Tibial artery (tissue), 4 donors: ENCODE measurements around the gene UNC13D.

Source experiments
- DNase-seq, 2 donors: peaks; one replicate each; pipeline ENCODE4 v3.0.0-alpha.2; 2019
- H3K27ac ChIP-seq, 2 donors: fragments of 200-600 bp; sonication (generic) in 1 of 2; 1 replicate in 1 of 2; 2 replicates in 1 of 2; pipeline ENCODE4 v1.5.1; 2018 to 2019; ENCODE audit warnings: mild to moderate bottlenecking in 1 of 2
- H3K27me3 ChIP-seq, 2 donors: fragments of 200-600 bp; sonication (generic) in 1 of 2; one replicate each; pipeline versions ENCODE4 v1.5.1 to v1.6.0; 2016 to 2019
- H3K36me3 ChIP-seq, 3 donors: fragments of 200-600 bp; sonication (generic) in 2 of 3; one replicate each; pipeline ENCODE4 v1.5.1; 2016 to 2019; ENCODE audit warnings: mild to moderate bottlenecking in 2 of 3
- H3K4me1 ChIP-seq, 4 donors: fragments of 200-600 bp; sonication (generic) in 2 of 4; 1 replicate in 3 of 4; 2 replicates in 1 of 4; pipeline ENCODE4 v1.5.1; 2016 to 2019
- H3K4me3 ChIP-seq, 2 donors: fragments of 200-600 bp; sonication (generic) in 1 of 2; 1 replicate in 1 of 2; 2 replicates in 1 of 2; pipeline ENCODE4 v1.5.1; 2018 to 2019; ENCODE audit warnings: mild to moderate bottlenecking in 2 of 2
- H3K9me3 ChIP-seq, 3 donors: fragments of 200-600 bp; sonication (generic) in 1 of 3; one replicate each; pipeline ENCODE4 v1.5.1; 2016 to 2019
- intact Hi-C: fragments of 100-400 bp; cut with DNase I; formaldehyde crosslinking; loops from one replicate; pipeline ENCODE4 v1.15.0; 2023; ENCODE audit warnings: low total_unique reads
- TF ChIP-seq, protein P1 (sequence below), 2 experiments: fragments of 200-600 bp in 1 of 2; fragments of 450-650 bp in 1 of 2; IDR thresholded peaks; one replicate each; pipeline ENCODE4 v1.5.1; 2017 to 2019; ENCODE audit warnings: antibody characterized with exemption in 2 of 2, mild to moderate bottlenecking in 1 of 2, moderate library complexity in 1 of 2

Gene UNC13D

DNA sequence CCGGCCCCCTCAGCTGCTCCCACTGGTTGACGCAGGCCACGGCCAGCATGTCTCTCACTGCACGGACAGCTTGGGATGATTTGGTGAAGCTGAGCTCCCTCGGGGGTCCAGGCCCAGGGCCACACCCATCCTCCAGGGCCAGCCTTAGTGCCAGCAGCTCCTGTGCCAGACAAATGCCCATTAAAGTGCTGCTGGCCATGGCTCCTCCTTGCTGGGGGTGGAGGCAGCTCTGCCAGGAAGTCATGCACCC, 31.7 kb upstream of the UNC13D start:
- peak; percentile 49 to 91 for DNase-seq
- intact Hi-C loops: no loop called here
- peak overlapping the region; percentile 87 to 97 for H3K27ac ChIP-seq
- no peaks in the 10 kb centered on the region for H3K9me3 ChIP-seq
- TF ChIP-seq, protein P1, sequence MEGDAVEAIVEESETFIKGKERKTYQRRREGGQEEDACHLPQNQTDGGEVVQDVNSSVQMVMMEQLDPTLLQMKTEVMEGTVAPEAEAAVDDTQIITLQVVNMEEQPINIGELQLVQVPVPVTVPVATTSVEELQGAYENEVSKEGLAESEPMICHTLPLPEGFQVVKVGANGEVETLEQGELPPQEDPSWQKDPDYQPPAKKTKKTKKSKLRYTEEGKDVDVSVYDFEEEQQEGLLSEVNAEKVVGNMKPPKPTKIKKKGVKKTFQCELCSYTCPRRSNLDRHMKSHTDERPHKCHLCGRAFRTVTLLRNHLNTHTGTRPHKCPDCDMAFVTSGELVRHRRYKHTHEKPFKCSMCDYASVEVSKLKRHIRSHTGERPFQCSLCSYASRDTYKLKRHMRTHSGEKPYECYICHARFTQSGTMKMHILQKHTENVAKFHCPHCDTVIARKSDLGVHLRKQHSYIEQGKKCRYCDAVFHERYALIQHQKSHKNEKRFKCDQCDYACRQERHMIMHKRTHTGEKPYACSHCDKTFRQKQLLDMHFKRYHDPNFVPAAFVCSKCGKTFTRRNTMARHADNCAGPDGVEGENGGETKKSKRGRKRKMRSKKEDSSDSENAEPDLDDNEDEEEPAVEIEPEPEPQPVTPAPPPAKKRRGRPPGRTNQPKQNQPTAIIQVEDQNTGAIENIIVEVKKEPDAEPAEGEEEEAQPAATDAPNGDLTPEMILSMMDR (IDR thresholded peaks at IDR 0.05): no peak
- peaks cover 17 to 68% (median 60%) of the 10 kb centered on the region in 4 donors for H3K4me1 ChIP-seq
- no peaks in the 10 kb centered on the region for H3K27me3 ChIP-seq
- peaks cover 9 to 25% (median 21%) of the 10 kb centered on the region in 3 donors for H3K36me3 ChIP-seq
- H3K4me3 ChIP-seq: peak overlapping the region; percentile 64 to 79

DNA sequence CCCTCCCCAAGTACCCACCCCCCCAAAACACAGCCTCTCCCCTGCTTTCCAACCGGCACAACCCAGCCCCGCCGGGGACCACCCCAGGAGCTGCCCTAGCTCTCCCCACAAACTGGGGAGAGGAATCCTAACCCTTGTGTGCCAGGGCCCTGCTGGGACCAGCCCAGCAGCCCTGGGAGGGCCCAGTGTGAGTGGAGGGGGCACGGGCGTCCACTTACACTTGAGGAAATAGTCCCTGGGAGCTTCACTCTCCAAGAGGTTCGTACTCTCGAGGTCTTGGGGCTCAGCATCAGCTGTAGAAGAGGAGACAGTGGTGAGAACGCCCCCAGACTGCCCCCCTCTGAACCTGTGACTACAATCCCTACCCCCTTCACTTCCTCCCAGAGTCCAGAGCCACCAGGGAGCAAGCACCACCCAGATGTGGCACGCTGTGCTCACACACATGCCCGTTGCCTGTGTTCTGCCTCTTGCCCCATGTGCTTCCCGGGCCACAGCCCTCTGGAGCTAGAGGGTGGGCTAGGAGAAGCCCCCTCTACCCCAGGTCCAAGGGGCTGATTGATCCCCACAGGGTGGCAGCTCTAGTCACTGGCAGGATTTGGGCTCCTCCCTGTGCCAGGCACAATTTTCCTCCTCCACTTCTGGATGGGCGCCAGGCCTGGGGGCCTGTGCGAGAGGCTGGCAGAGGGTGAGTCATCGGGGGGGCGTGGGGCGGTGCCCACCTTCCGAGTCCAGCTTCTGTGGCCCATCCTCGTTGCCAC, 31.2 kb upstream of the UNC13D start:
- H3K4me3 ChIP-seq: peak overlapping the region; percentile 64 to 79
- TF ChIP-seq, protein P1 (IDR thresholded peaks at IDR 0.05): no peak
- H3K36me3 ChIP-seq: peaks cover 9 to 25% (median 21%) of the 10 kb centered on the region in 3 donors
- H3K4me1 ChIP-seq: peaks cover 17 to 73% (median 64%) of the 10 kb centered on the region in 4 donors
- intact Hi-C loops: no loop called here
- peak overlapping the region; percentile 87 to 97 for H3K27ac ChIP-seq
- no peaks in the 10 kb centered on the region for H3K27me3 ChIP-seq
- no peaks in the 10 kb centered on the region for H3K9me3 ChIP-seq
- peak in 1 of 2 donors; percentile 68 for DNase-seq

DNA sequence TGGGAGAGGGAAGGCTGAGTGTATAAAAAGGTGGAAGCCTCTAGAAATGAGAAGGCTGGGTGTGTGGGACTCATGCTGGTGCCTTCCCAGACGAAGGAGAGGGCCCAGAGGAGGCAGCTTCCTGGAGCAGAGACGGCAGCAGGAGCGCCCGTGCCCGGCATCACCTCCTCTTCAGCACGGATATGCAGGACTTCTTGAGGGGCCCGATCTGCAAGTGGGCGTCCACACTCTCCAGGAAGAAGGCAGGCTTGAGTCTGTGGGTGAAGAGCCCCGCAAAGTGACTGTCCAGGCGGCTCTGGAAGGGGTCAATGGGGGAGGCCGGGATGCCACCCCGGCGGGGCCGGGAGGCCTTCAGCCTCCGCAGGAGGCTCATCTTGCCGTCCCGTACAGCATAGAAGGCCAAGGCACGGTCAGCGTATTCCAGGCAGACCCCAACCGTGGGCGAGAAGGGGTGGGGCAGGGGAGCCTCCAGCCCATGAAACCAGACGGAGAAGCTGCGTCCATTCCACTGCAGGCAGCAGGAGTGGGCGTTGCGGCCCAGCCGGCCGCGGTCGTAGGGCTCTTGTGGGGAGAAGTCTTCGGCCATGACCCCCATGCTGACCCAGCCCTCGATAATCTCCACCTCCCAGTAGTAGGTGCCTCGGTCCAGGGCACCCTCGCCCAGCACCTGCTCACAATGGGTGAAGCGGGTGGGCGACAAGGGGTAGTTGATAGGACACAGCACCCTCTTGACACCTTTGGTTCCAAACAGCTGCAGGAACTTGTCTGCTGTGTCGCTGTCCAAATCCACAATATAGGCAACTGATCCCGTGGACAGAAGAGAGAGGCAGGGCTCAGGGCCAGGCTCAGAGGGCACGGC, 30.3 kb upstream of the UNC13D start:
- intact Hi-C loops: no loop called here
- H3K4me3 ChIP-seq: peak overlapping the region in 1 of 2 donors; percentile 64
- peak overlapping the region; percentile 87 to 97 for H3K27ac ChIP-seq
- TF ChIP-seq, protein P1 (IDR thresholded peaks at IDR 0.05): no peak
- peaks cover 9 to 25% (median 21%) of the 10 kb centered on the region in 3 donors for H3K36me3 ChIP-seq
- no peak for DNase-seq
- no peaks in the 10 kb centered on the region for H3K9me3 ChIP-seq
- peaks cover 22 to 81% (median 72%) of the 10 kb centered on the region in 4 donors for H3K4me1 ChIP-seq
- H3K27me3 ChIP-seq: no peaks in the 10 kb centered on the region

DNA sequence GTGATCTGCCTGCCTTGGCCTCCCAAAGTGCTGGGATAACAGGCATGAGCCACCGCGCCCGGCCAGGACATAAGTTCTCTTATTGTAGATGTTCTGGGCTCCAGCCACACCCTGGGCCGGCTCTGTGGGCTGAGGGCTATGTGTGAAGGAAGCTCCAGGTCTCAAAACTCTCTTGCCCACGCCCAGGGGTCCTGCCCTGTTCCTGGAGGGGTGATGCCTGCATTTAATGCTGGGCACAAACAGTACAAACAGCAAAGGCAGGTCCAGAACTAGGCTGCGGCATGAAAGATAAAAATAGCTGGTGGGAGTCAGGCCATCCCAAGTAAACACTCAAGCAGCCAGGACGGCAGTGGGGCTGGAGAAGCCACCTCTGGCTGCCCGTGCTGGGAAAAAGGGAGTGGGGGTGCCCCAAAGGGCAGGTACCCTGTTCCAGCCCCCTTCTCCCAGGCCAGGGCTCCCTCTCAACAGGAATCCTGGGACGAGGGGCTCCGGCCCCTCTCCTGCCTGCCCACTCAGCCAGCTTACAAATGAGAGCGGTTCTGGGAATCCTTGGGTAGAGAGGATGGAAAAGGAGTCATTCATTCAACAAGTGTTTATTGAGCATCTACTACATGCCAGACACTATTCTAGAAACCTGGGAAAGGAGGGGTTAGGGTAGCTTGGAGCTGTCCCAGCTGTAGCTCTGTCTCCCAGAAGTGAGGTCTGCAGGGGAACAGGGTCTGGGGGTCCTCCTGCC, 29.6 kb upstream of the UNC13D start:
- Histone ChIP-seq H3K27ac (peak overlapping the region; percentile 87 to 97), H3K27me3 (no peaks in the 10 kb centered on the region), H3K4me1 (peaks cover 23 to 84% (median 77%) of the 10 kb centered on the region in 4 donors), H3K4me3 (no peak overlapping the region), H3K36me3 (peaks cover 9 to 25% (median 21%) of the 10 kb centered on the region in 3 donors), H3K9me3 (no peaks in the 10 kb centered on the region)
- intact Hi-C loops: no loop called here
- TF ChIP-seq, protein P1 (IDR thresholded peaks at IDR 0.05): no peak
- peak; percentile 46 to 88 for DNase-seq
